Placental pericyte (primary cell): ENCODE results near the gene TMEM178A. TPM values are rescaled to one million over a fixed set of nuclear protein-coding genes. Genes with fewer than 3 reads are reported as not detected.

ENCODE experiments used
- total RNA-seq: library from RNA; depleted of rRNA; stranded (reverse); fragments of >200 nt; gene quantifications from 2 replicates; pipeline ENCODE4 v1.2.3, GENCODE V29; 2012

Gene TMEM178A
- total RNA-seq = 0.14 and 0.88 TPM in 2 replicates

GRCh38 chr2:39665811-39666490, at the start of gene TMEM178A:
TSS of gene TMEM178A (plus strand) at chr2:39665917. CDS start at chr2:39665975, 58 bp downstream.

Other genes with a start within 250 kb of the TMEM178A start
- 95.9 and 151 TPM in 2 replicates for gene MAP4K3, start 228.6 kb upstream of the TMEM178A start, total RNA-seq
- 5.3 and 11.5 TPM in 2 replicates for gene THUMPD2, start 113.3 kb downstream of the TMEM178A start, total RNA-seq